H9 (cell line): ENCODE results near the gene IRF2BP2. TPM values are rescaled to one million over a fixed set of nuclear protein-coding genes. Genes with fewer than 3 reads are reported as not detected.

ENCODE experiments used
- DNase-seq: peaks from one replicate; pipeline ENCODE4 v3.0.0-alpha.2; 2017
- H2AFZ ChIP-seq: one replicate; pipeline ENCODE4 v1.6.1; 2013; ENCODE audit warnings: mild to moderate bottlenecking, low read length, control low read depth, moderate library complexity
- H2AK5ac ChIP-seq: 2 replicates; pipeline ENCODE4 v1.6.1; 2013; ENCODE audit warnings: low read length, control low read depth, mixed read lengths; ENCODE audit not compliant: insufficient read length
- H2BK120ac ChIP-seq: one replicate; pipeline ENCODE4 v1.6.1; 2013; ENCODE audit warnings: low read depth, mild to moderate bottlenecking, low read length, control low read depth, inconsistent platforms; ENCODE audit not compliant: poor library complexity, severe bottlenecking
- H2BK12ac ChIP-seq: 2 replicates; pipeline ENCODE4 v1.6.1; 2013; ENCODE audit warnings: low read length, control low read depth, mixed read lengths, low read depth; ENCODE audit not compliant: insufficient read length
- H2BK15ac ChIP-seq: 2 replicates; pipeline ENCODE4 v1.6.1; 2013; ENCODE audit warnings: low read depth, low read length, control low read depth
- H2BK20ac ChIP-seq: one replicate; pipeline ENCODE4 v1.6.1; 2013; ENCODE audit warnings: low read depth, mild to moderate bottlenecking, low read length, control low read depth, inconsistent platforms; ENCODE audit not compliant: poor library complexity, severe bottlenecking
- H2BK5ac ChIP-seq: 2 replicates; pipeline ENCODE4 v1.6.1; 2013; ENCODE audit warnings: low read length, control low read depth, mixed read lengths; ENCODE audit not compliant: insufficient read length
- H3K14ac ChIP-seq: 2 replicates; pipeline ENCODE4 v1.6.1; 2013; ENCODE audit warnings: low read length, control low read depth; ENCODE audit not compliant: insufficient read depth
- H3K18ac ChIP-seq: 2 replicates; pipeline ENCODE4 v1.6.1; 2013; ENCODE audit warnings: low read depth, mild to moderate bottlenecking, mixed read lengths, low read length, control low read depth; ENCODE audit not compliant: insufficient read length
- H3K23ac ChIP-seq: 2 replicates; pipeline ENCODE4 v1.6.1; 2013; ENCODE audit warnings: low read length, control low read depth, mixed read lengths, low read depth; ENCODE audit not compliant: insufficient read length
- H3K23me2 ChIP-seq: 2 replicates; pipeline ENCODE4 v1.6.1; 2013; ENCODE audit warnings: low read depth, mild to moderate bottlenecking, mixed read lengths, low read length, control low read depth; ENCODE audit not compliant: insufficient read length, poor library complexity, severe bottlenecking
- H3K27ac ChIP-seq: 2 replicates; pipeline ENCODE4 v1.5.1; 2013; ENCODE audit warnings: low read length, control low read depth, mixed read lengths, low read depth; ENCODE audit not compliant: insufficient read length
- H3K27me3 ChIP-seq: 2 replicates; pipeline ENCODE4 v1.6.1; 2013; ENCODE audit warnings: low read length, control low read depth, inconsistent platforms; ENCODE audit not compliant: insufficient read depth
- H3K4ac ChIP-seq: 2 replicates; pipeline ENCODE4 v1.6.1; 2013; ENCODE audit warnings: low read depth, mild to moderate bottlenecking, control low read depth, inconsistent platforms, low read length, moderate library complexity
- H3K4me1 ChIP-seq: 2 replicates; pipeline ENCODE4 v1.6.1; 2013; ENCODE audit warnings: low read length, control low read depth, inconsistent platforms; ENCODE audit not compliant: insufficient read depth
- H3K4me2 ChIP-seq: 2 replicates; pipeline ENCODE4 v1.6.1; 2013; ENCODE audit warnings: low read length, control low read depth, mixed read lengths; ENCODE audit not compliant: insufficient read length, insufficient read depth
- H3K56ac ChIP-seq: 2 replicates; pipeline ENCODE4 v1.6.1; 2013; ENCODE audit warnings: low read depth, mild to moderate bottlenecking, mixed read lengths, low read length, control low read depth; ENCODE audit not compliant: insufficient read length
- H3K79me1 ChIP-seq: 2 replicates; pipeline ENCODE4 v1.6.1; 2013; ENCODE audit warnings: low read depth, mild to moderate bottlenecking, moderate library complexity, low read length, control low read depth, inconsistent platforms; ENCODE audit not compliant: insufficient read depth, poor library complexity, severe bottlenecking
- H3K79me2 ChIP-seq: 2 replicates; pipeline ENCODE4 v1.6.1; 2013; ENCODE audit warnings: low read length, control low read depth, inconsistent platforms; ENCODE audit not compliant: insufficient read depth
- H3K9ac ChIP-seq: 2 replicates; pipeline ENCODE4 v1.6.1; 2013; ENCODE audit warnings: low read length, control low read depth, mixed read lengths; ENCODE audit not compliant: insufficient read length; ENCODE audit errors: extremely low read depth
- H3K9me3 ChIP-seq: one replicate; pipeline ENCODE4 v1.6.1; 2013; ENCODE audit warnings: low read depth, low read length, inconsistent platforms; ENCODE audit not compliant: control insufficient read depth
- H3T11ph ChIP-seq: one replicate; pipeline ENCODE4 v1.6.1; 2013; ENCODE audit warnings: mild to moderate bottlenecking, low read length, control low read depth, inconsistent platforms
- H4K20me1 ChIP-seq: one replicate; pipeline ENCODE4 v1.6.1; 2013; ENCODE audit not compliant: control insufficient read depth, insufficient read length, insufficient read depth
- H4K5ac ChIP-seq: 2 replicates; pipeline ENCODE4 v1.6.1; 2013; ENCODE audit warnings: low read depth, mild to moderate bottlenecking, mixed read lengths, low read length, control low read depth; ENCODE audit not compliant: insufficient read length
- H4K8ac ChIP-seq: replicated peaks from 2 replicates; pipeline ENCODE4 v1.6.1; 2013; ENCODE audit warnings: low read length, control low read depth, mixed read lengths, low read depth; ENCODE audit not compliant: insufficient read length
- H4K91ac ChIP-seq: 2 replicates; pipeline ENCODE4 v1.6.1; 2013; ENCODE audit warnings: low read depth, mild to moderate bottlenecking, moderate library complexity, mixed read lengths, low read length, control low read depth; ENCODE audit not compliant: insufficient read length
- H3K27ac Mint-ChIP-seq, 3 experiments: 2 replicates in 2 of 3; 3 replicates in 1 of 3; pipeline ENCODE4 v1.8.0; 2020 to 2021; ENCODE audit warnings: mixed read lengths in 3 of 3, mild to moderate bottlenecking in 1 of 3, moderate library complexity in 1 of 3
- H3K27me3 Mint-ChIP-seq: 2 replicates; pipeline ENCODE4 v1.8.0; 2021; ENCODE audit warnings: low read depth, mild to moderate bottlenecking, moderate library complexity, mixed read lengths
- H3K36me3 Mint-ChIP-seq, 3 experiments: 2 replicates in 2 of 3; 3 replicates in 1 of 3; pipeline ENCODE4 v1.8.0; 2020 to 2021; ENCODE audit warnings: low read depth in 3 of 3, mixed read lengths in 3 of 3; ENCODE audit not compliant: insufficient read depth in 1 of 3
- H3K4me1 Mint-ChIP-seq, 2 experiments: 2 replicates each; pipeline ENCODE4 v1.8.0; 2020; ENCODE audit warnings: mixed read lengths in 2 of 2
- H3K4me3 Mint-ChIP-seq, 2 experiments: 2 replicates in 1 of 2; 3 replicates in 1 of 2; pipeline ENCODE4 v1.8.0; 2020 to 2021; ENCODE audit warnings: mild to moderate bottlenecking in 2 of 2, mixed read lengths in 2 of 2, moderate library complexity in 1 of 2
- H3K9me3 Mint-ChIP-seq, 2 experiments: 2 replicates in 1 of 2; 3 replicates in 1 of 2; pipeline ENCODE4 v1.8.0; 2020; ENCODE audit warnings: mild to moderate bottlenecking in 2 of 2, mixed read lengths in 2 of 2, moderate library complexity in 1 of 2
- CTCF ChIP-seq: fragments of 200-600 bp; sonication (generic); conservative IDR thresholded peaks from 3 replicates; pipeline ENCODE4 v1.8.0; 2021; ENCODE audit warnings: antibody characterized with exemption, mild to moderate bottlenecking
- WGBS: extraction: QIAGEN DNeasy Blood & Tissue Kit; methylation state at CpG from one replicate; pipeline ENCODE4 v1.1.7; 2013; ENCODE audit warnings: missing lambda C conversion rate, low lambda C conversion rate, mixed read lengths; ENCODE audit not compliant: insufficient read length; ENCODE audit errors: extremely low coverage; 5-methylcytosine and 5-hydroxymethylcytosine counted together
- total RNA-seq: library from RNA; stranded (reverse); gene quantifications from 2 replicates; pipeline ENCODE4 v1.2.1, GENCODE V29; 2021

IRF2BP2 gene
- total RNA-seq, 1 experiment from 2014 or later, result 80.2 TPM

DNA sequence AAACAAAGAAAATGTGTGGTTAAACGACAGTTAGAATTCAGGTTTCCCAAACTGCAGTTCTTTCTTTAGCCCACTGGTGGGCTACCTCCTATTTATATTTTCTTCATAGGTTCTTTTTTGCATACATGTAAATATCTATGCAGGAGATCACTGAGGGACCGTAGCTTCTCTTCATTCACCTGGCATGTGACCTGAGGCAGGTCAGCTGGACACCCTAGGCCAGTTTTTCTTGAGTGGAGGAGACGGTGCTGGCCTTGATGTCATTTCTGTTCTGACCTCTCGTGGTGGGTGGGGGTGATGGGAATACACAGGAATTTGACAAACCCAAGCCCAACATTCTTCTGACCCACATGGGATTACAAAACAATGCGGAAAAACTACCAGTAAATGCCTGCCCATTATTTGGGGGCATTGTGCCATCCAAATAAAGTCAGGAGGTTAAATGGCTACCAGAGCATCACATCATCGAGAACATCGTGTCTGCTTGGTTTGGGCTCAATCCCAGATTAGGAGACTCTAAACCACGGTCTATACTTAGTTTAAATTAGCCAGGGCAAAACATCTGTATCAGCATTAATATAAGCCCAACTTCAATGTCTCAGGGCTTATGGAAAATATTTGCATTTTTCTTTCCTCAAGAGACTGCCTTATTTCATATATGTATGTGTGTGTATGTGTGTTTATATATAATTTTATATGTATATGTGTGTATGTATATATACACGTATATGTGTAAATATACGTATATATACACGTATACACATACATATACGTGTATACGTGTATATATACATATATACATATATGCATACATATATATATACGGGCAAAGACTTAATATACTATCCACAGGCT is 7.4 kb upstream of the IRF2BP2 start:
- no peak overlapping the region for H2AK5ac ChIP-seq
- H2BK12ac ChIP-seq, result no peak overlapping the region
- no peaks in the 10 kb centered on the region for H4K20me1 ChIP-seq
- H4K91ac ChIP-seq, result no peak overlapping the region
- no peak overlapping the region for H2BK15ac ChIP-seq
- H2BK20ac ChIP-seq, result no peak overlapping the region
- H2BK120ac ChIP-seq, result no peak overlapping the region
- Mint-ChIP-seq H3K27ac (peak overlapping the region in 1 of 3 experiments; percentile 6; a peak in 2 of 7 replicates), H3K4me3 (no peak overlapping the region), H3K36me3 (no peaks in the 10 kb centered on the region), H3K27me3 (no peaks in the 10 kb centered on the region), H3K4me1 (peaks cover 34 to 45% of the 10 kb centered on the region in 2 experiments), H3K9me3 (no peaks in the 10 kb centered on the region; a peak in 1 of 5 replicates)
- H3K4me1 ChIP-seq, result peaks cover 8% of the 10 kb centered on the region; the same call in 1 of the 2 replicates
- H3K79me2 ChIP-seq, result no peaks in the 10 kb centered on the region
- no peaks in the 10 kb centered on the region for H3K9me3 ChIP-seq
- peak; percentile 53; the same call in 2 of the 3 replicates for TF ChIP-seq CTCF
- H2AFZ ChIP-seq, result no peak overlapping the region
- no peak overlapping the region for H3K23ac ChIP-seq
- no peak overlapping the region for H3K4me2 ChIP-seq
- no peak for DNase-seq
- no peaks in the 10 kb centered on the region for H3K27me3 ChIP-seq
- no peaks in the 10 kb centered on the region for H3K23me2 ChIP-seq
- no peaks in the 10 kb centered on the region for H3K79me1 ChIP-seq
- no peak overlapping the region for H3T11ph ChIP-seq
- H3K4ac ChIP-seq, result no peak overlapping the region
- H3K56ac ChIP-seq, result no peak overlapping the region
- no peak overlapping the region for H2BK5ac ChIP-seq
- H3K14ac ChIP-seq, result no peak overlapping the region
- H3K9ac ChIP-seq, result no peak overlapping the region
- H3K27ac ChIP-seq, result no peak overlapping the region
- WGBS, result no CpG with 5 or more reads among the region's 14 CpGs
- no peak overlapping the region for H3K18ac ChIP-seq
- H4K8ac ChIP-seq, result no peak overlapping the region
- H4K5ac ChIP-seq, result no peak overlapping the region
